OCI-LY7 (cell line): ENCODE measurements around the gene DKK3.

Source experiments
- CTCF ChIP-seq: fragments of 200-600 bp; sonication (generic); conservative IDR thresholded peaks from 2 replicates; pipeline ENCODE4 v1.5.1; 2014; ENCODE audit warnings: mild to moderate bottlenecking, antibody characterized with exemption, low read length, moderate library complexity, mixed read lengths
- EZH2phosphoT487 ChIP-seq: fragments of 200-600 bp; sonication (generic); IDR thresholded peaks from 2 replicates; pipeline ENCODE4 v1.6.1; 2018; ENCODE audit warnings: low read depth, borderline replicate concordance, mild to moderate bottlenecking, mixed run types, antibody characterized with exemption, low read length, moderate library complexity, mixed read lengths

- TF ChIP-seq CTCF (no peak), EZH2phosphoT487 (no peak)
Observed at GRCh38 chr11:12056119-12056518, 47.7 kb upstream of the DKK3 start.
